Activated naive CD8-positive, alpha-beta T cell treated with anti-CD3 and anti-CD28 coated beads, Interleukin-2, amount 10 ng/mL, durations not matched to agents 7 days and 5 days (primary cell): ENCODE measurements around the gene CLTCL1. TPM values are rescaled to one million over a fixed set of nuclear protein-coding genes. Genes with fewer than 3 reads are reported as not detected.

Source experiments
- ATAC-seq: fragments of 150-1000 bp; cut with Tn5 transposase; one replicate; pipeline ENCODE4 v1.10.0; 2021; ENCODE audit warnings: low read depth, moderate library complexity
- POLR2A ChIA-PET: fragments of 350-600 bp; sonication (Branson Sonifier 250); formaldehyde crosslinking; loops from one replicate; lab custom pipeline; 2021; ENCODE audit warnings: antibody characterized with exemption; lab: Charles Lee
- DNase-seq: peaks from one replicate; pipeline ENCODE4 v3.0.0; 2021
- H3K27ac Mint-ChIP-seq: one replicate; pipeline ENCODE4 v1.8.0; 2022; ENCODE audit warnings: mild to moderate bottlenecking, mixed read lengths
- H3K27me3 Mint-ChIP-seq: one replicate; pipeline ENCODE4 v1.8.0; 2022; ENCODE audit warnings: mild to moderate bottlenecking, moderate library complexity, mixed read lengths
- H3K36me3 Mint-ChIP-seq: one replicate; pipeline ENCODE4 v1.8.0; 2021; ENCODE audit warnings: mild to moderate bottlenecking, mixed read lengths
- H3K4me1 Mint-ChIP-seq: one replicate; pipeline ENCODE4 v1.8.0; 2021; ENCODE audit warnings: mixed read lengths
- H3K4me3 Mint-ChIP-seq: one replicate; pipeline ENCODE4 v1.8.0; 2022; ENCODE audit warnings: mild to moderate bottlenecking, moderate library complexity, mixed read lengths
- H3K9me3 Mint-ChIP-seq: one replicate; pipeline ENCODE4 v1.8.0; 2021; ENCODE audit warnings: mixed read lengths
- total RNA-seq, 2 experiments: library from RNA; stranded (reverse); gene quantifications; one replicate each; pipeline ENCODE4 v1.2.3, GENCODE V29; 2021

Gene CLTCL1
- total RNA-seq, 2 experiments from 2014 or later: 0.62 to 1.3 TPM

DNA sequence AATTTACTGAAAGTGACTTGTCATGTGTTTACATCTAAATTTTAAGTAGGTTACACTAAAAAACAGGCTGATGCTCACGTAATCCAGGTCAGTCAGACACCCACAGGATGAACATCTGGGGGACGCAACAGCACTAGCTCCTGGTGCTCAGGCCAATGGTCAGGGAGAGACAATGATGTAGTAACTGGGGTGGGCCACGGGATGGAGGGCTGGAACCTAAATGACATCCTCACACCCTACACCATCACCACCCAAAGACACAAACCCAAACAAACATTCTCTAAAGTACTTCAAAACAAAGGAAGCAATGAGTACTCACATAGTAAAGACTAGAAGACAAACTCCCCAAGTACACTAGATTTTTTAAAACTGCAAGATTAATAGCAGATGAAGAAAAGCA, 59.5 kb downstream of the CLTCL1 start:
- Mint-ChIP-seq H3K27ac (no peak overlapping the region), H3K4me1 (no peaks in the 10 kb centered on the region), H3K27me3 (peaks cover 13% of the 10 kb centered on the region), H3K36me3 (no peaks in the 10 kb centered on the region), H3K9me3 (no peaks in the 10 kb centered on the region), H3K4me3 (no peak overlapping the region)
- POLR2A ChIA-PET: no interaction called here
- ATAC-seq (no peak), DNase-seq (no peak)

DNA sequence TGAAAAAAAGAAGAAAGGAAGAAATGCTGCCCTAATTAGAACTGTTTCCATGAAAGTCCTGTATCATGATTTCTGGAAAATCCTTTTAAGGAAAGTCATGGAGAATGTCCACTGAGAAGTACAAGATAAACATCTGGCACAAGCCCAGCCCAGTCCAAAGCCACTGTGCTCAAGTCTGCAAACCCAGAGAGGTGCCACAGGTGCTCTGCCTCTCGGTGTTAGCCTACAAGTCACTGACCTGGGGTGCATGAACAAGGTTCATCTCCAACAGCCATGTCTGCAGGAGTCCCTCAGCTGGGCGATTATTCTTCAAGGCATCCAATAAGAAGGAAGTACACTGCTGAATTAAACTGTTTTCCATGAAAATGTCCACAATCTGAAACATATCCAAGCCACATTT, 61.9 kb downstream of the CLTCL1 start:
- H3K27me3 Mint-ChIP-seq: peaks cover 12% of the 10 kb centered on the region
- no peaks in the 10 kb centered on the region for H3K9me3 Mint-ChIP-seq
- POLR2A ChIA-PET: no interaction called here
- H3K27ac Mint-ChIP-seq: no peak overlapping the region
- no peaks in the 10 kb centered on the region for H3K36me3 Mint-ChIP-seq
- DNase-seq: no peak
- no peaks in the 10 kb centered on the region for H3K4me1 Mint-ChIP-seq
- no peak overlapping the region for H3K4me3 Mint-ChIP-seq
- ATAC-seq: no peak

DNA sequence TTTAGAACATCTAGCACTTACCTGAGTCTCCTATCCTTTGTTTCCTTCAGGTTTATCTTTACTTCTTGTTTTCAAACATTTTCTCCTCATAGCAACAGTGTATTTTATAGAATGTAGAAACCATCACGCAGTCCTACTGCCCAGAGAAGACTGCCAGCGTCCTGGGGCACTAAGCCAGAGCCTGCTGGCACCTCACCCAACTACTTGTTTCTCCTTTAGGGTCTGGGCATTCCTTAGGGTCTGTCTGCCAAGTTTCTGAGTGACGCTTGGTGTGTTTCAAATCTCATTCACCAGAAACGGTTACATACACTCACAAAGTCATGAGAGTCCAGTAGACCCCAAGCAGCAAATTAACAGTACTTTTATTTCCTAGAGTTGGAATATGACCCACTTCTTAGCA, 63.3 kb downstream of the CLTCL1 start:
- no peak for ATAC-seq
- POLR2A ChIA-PET: no interaction called here

DNA sequence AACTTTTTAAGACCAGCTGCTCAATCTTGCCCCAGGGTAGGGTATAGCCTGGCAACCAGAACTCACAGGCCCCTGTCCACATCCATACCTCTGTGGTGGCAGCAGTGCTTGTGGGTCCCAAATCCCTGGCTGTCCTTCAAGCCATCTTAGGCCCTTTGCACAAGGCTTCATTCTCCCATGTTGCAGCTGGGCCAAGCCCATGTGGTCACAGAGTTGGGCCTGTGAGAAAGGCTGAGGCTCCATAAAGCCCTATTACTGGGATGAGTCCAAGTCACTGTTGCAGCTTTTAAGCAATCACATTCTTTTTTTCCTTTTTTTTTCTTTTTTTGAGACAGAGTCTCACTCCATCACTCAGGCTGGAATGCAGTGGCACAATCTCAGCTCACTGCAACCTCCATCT, 65.1 kb downstream of the CLTCL1 start:
- DNase-seq (no peak), ATAC-seq (no peak)
- H3K27me3 Mint-ChIP-seq: peaks cover 6% of the 10 kb centered on the region
- no peak overlapping the region for H3K4me3 Mint-ChIP-seq
- H3K27ac Mint-ChIP-seq: no peak overlapping the region
- POLR2A ChIA-PET: no interaction called here
- no peaks in the 10 kb centered on the region for H3K36me3 Mint-ChIP-seq
- H3K9me3 Mint-ChIP-seq: no peaks in the 10 kb centered on the region
- peaks cover 3% of the 10 kb centered on the region for H3K4me1 Mint-ChIP-seq

More for the DNA sequence above, 63.3 kb downstream of the CLTCL1 start:
- H3K4me3 Mint-ChIP-seq: no peak overlapping the region
- H3K9me3 Mint-ChIP-seq: no peaks in the 10 kb centered on the region
- peaks cover 8% of the 10 kb centered on the region for H3K27me3 Mint-ChIP-seq
- no peaks in the 10 kb centered on the region for H3K36me3 Mint-ChIP-seq
- DNase-seq: no peak
- H3K27ac Mint-ChIP-seq: no peak overlapping the region
- H3K4me1 Mint-ChIP-seq: peaks cover 1% of the 10 kb centered on the region

DNA sequence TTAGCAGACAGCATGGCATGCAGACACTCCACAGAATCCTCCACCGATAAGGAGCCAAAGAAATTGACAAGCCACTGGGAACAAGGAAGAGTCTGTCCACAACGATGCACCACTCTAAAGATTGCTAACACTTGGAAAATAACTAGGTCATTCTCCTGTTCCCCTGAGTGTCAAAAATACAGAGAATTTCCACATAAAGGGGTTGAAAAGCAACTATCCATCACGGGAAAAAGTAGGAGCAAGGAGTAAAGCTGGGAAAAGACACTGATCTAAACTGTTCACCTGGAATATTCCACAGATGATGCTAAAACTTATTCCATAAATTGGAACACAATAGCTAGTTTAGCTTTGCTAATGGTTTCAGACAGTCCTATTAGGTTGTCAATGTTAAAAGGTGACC, 66.0 kb downstream of the CLTCL1 start:
- DNase-seq: no peak
- no peak overlapping the region for H3K4me3 Mint-ChIP-seq
- H3K36me3 Mint-ChIP-seq: no peaks in the 10 kb centered on the region
- no peaks in the 10 kb centered on the region for H3K9me3 Mint-ChIP-seq
- ATAC-seq: no peak
- no peak overlapping the region for H3K27ac Mint-ChIP-seq
- H3K4me1 Mint-ChIP-seq: peaks cover 3% of the 10 kb centered on the region
- no peaks in the 10 kb centered on the region for H3K27me3 Mint-ChIP-seq
- POLR2A ChIA-PET: no interaction called here

DNA sequence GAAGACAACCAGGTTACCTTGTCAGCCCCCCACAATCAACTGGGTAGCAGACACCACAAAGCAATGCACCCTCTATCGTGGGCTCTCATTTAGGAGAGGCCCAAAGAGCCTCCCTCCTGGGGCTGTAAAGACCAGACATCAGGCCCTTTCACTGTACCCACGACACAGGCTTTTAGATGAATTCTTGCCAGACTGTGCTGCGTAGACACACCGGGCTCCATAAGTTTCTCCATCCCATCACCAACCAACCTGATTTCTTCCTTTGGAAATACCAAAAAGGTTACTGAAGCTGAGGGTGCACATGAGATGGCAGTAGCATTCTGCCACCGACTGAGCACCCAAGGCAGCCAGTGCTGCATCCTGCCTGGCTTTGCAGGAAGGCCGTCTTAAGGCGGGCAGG, 66.5 kb downstream of the CLTCL1 start:
- Mint-ChIP-seq H3K9me3 (no peaks in the 10 kb centered on the region), H3K36me3 (no peaks in the 10 kb centered on the region), H3K4me3 (no peak overlapping the region), H3K27ac (no peak overlapping the region), H3K27me3 (no peaks in the 10 kb centered on the region), H3K4me1 (peaks cover 3% of the 10 kb centered on the region)
- ATAC-seq (no peak), DNase-seq (no peak)
- POLR2A ChIA-PET: no interaction called here

DNA sequence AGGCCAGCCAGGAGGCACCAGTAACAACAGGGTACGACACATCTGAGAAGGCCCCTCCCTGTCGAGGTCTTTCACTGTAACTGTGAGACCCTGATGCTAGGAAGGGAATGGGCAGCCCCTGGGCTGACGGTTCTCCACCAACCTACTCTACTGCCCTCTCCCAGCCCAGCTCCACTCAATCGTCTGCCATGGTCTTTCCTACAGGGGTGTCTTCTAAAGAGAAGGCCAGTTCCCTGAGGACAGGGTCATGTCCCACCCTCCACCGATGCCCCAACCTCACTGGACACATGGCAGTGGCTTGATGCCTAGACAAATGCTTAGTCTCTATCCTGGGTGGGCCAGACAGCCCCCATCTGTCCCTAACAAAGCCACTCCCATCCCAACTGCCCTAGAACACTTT, 67.0 kb downstream of the CLTCL1 start:
- Mint-ChIP-seq H3K9me3 (no peaks in the 10 kb centered on the region), H3K27me3 (no peaks in the 10 kb centered on the region), H3K4me1 (peaks cover 3% of the 10 kb centered on the region), H3K4me3 (no peak overlapping the region), H3K27ac (no peak overlapping the region), H3K36me3 (no peaks in the 10 kb centered on the region)
- DNase-seq (no peak), ATAC-seq (no peak)
- POLR2A ChIA-PET: no interaction called here

DNA sequence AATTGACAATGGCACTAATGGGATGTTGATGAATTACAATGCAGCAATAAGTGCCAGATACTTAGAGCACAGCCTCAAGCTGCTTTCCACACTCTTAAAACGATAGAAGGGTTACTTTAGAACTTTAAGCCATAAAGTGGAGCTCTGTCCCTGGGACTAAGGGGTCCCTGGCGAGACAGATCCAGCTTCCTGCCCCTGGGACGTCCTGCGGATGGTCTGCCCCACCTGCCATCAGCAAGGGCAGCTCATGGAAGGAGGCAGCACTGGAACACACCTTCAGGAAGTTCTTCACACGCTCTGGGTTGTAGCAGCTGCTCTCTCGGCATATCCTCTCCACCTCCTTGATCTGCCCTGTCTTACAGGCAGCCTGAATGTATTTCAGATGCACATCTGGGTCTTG, 67.9 kb downstream of the CLTCL1 start:
- ATAC-seq (no peak), DNase-seq (no peak)
- POLR2A ChIA-PET: no interaction called here
- Mint-ChIP-seq H3K4me1 (peaks cover 3% of the 10 kb centered on the region), H3K27me3 (no peaks in the 10 kb centered on the region), H3K9me3 (no peaks in the 10 kb centered on the region), H3K36me3 (no peaks in the 10 kb centered on the region), H3K27ac (no peak overlapping the region), H3K4me3 (no peak overlapping the region)

DNA sequence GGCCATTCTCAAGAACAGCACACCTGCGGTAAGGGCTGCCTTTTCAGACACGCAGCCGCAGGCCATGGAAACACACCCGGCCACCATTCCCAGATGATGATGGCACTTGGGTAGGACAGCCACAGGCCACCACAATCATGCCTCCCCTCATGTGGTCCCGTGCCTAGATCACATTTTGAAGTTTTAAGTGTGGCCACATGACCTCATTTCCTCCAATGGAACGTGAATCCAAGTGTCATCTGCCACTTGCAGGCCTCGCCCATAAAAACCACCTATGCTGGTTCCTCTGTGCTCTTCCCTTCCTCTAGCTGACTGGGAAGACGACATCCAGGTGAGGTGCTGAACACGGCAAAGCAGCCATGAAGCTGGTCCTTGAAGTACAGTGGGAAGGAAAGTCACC, 68.4 kb downstream of the CLTCL1 start:
- ATAC-seq (no peak), DNase-seq (no peak)
- no peaks in the 10 kb centered on the region for H3K36me3 Mint-ChIP-seq
- no peak overlapping the region for H3K27ac Mint-ChIP-seq
- peaks cover 5% of the 10 kb centered on the region for H3K4me1 Mint-ChIP-seq
- H3K4me3 Mint-ChIP-seq: no peak overlapping the region
- no peaks in the 10 kb centered on the region for H3K9me3 Mint-ChIP-seq
- POLR2A ChIA-PET: no interaction called here
- no peaks in the 10 kb centered on the region for H3K27me3 Mint-ChIP-seq

DNA sequence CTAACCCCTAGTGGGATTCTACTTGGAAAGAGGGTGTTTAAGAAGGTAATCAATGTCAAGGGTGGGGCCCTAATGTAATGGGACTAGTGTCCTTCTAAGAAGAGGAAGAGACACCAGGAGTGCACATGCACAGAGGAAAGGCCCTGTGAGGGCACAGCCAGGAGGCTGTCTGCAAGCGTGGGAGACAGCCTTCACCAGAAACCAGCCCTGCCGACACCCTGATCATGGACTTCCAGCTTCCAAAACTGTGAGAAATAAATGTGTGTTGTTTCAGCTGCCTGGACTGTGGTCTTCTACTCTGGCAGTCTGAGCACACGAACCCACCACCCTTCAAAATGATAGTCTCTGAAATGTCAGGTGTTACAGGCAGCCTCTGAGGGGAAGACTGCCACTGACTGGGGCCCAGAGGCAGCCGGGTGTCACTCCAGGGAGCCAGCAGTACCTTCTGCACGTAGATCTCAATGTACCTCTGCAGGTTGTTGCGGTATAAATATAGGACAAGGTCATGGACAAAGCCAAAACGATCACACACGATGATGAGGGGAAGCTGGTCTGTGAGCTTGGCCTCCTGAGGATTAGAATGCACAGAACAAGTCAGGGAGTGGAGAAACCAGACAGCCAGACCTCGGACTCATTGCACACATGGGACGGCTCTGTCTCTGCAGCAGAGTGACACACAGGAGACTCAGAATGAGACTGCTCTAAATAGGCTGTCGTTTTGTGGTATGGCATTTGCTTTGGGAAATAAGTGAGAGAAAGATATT, 69.1 kb downstream of the CLTCL1 start:
- POLR2A ChIA-PET: no interaction called here
- no peak overlapping the region for H3K4me3 Mint-ChIP-seq
- ATAC-seq: no peak
- DNase-seq: no peak
- H3K27me3 Mint-ChIP-seq: no peaks in the 10 kb centered on the region
- H3K9me3 Mint-ChIP-seq: no peaks in the 10 kb centered on the region
- H3K27ac Mint-ChIP-seq: no peak overlapping the region
- peaks cover 8% of the 10 kb centered on the region for H3K4me1 Mint-ChIP-seq
- H3K36me3 Mint-ChIP-seq: no peaks in the 10 kb centered on the region

DNA sequence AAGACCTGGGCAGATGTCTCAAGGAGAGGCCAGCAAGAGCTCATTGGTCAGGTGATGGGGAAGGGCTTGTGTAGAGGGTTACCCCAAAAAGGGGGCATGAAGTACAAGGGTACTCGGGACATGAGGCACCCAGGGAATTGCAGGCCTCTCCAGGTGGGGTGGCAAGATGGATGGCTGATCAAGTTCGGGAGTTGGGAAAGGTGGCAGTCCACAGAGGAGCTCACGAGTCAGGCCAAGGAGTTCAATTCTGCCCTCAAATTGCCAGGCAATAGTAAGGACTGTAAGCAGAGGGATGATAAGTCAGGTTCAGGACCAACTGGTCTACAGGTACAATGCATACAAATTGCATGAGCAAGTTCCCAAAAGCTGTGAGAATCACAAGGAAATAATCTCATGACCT, 70.7 kb downstream of the CLTCL1 start:
- POLR2A ChIA-PET: no interaction called here
- H3K9me3 Mint-ChIP-seq: no peaks in the 10 kb centered on the region
- no peak for ATAC-seq

DNA sequence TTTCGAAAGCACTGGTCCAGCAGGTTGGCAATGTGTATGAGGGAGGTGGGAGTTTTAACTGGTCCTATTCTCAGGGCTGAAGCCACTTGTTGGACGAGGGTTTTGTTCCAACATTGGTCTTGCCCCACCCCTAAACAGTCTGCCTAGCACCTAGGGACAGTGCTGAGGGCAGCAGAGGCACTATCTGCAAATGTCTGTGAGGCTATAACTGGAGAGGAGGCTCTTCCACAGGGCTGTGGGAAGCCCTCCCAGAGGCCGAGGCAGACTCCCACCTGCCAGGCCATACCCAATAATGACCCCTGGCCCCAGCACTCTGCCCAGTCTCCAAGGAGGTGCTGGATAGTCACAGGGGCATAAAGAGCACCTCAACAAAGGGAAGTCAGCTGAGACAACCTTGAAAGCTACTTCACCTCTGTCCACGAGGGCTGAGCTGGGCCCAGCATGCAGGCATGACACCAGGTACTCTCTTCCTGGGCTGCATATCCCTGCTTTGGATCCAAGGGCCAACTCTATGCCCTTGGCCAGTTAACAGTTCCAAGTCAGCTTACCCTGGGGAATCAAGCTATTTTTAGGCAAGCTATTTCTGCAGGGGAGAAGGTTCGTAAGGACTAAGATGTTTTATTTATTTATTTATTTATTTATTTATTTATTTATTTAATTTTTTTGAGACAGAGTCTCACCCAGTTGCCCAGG, 72.8 kb downstream of the CLTCL1 start:
- POLR2A ChIA-PET: interaction anchor here (0.6 to 2.0 kb wide), 2 partner anchors 216 to 261 kb away, joined by 4 to 6 read pairs; partner anchors contain the start of genes CDC45 and UFD1

More for the DNA sequence above, 70.7 kb downstream of the CLTCL1 start:
- no peak overlapping the region for H3K4me3 Mint-ChIP-seq
- no peaks in the 10 kb centered on the region for H3K36me3 Mint-ChIP-seq
- DNase-seq: no peak
- peaks cover 8% of the 10 kb centered on the region for H3K4me1 Mint-ChIP-seq
- H3K27ac Mint-ChIP-seq: no peak overlapping the region
- no peaks in the 10 kb centered on the region for H3K27me3 Mint-ChIP-seq

DNA sequence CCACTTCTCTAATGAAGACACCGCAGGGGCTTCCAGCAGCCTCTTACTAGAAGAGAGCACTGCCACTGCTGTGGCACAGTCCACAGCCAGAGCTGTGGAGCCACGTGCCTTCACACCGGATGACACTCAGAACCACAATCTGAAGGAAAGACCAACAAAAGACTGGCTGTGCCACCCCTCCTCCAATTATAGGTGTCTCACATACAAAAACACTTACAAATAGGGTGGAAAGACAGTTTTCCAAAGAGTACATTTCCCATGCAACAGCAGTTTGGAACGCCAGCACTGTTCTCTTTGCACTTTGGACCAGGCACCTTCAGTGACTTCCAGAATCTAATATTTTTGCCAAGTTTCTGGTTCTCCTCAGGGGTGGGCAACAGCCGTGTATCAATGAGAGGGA, 74.9 kb downstream of the CLTCL1 start:
- Mint-ChIP-seq H3K4me1 (peaks cover 6% of the 10 kb centered on the region), H3K9me3 (no peaks in the 10 kb centered on the region), H3K27me3 (peaks cover 16% of the 10 kb centered on the region), H3K36me3 (no peaks in the 10 kb centered on the region), H3K4me3 (no peak overlapping the region), H3K27ac (no peak overlapping the region)
- ATAC-seq: no peak
- POLR2A ChIA-PET: no interaction called here
- no peak for DNase-seq

More for the DNA sequence above, 72.8 kb downstream of the CLTCL1 start:
- Mint-ChIP-seq H3K27me3 (peaks cover 3% of the 10 kb centered on the region), H3K4me1 (peaks cover 8% of the 10 kb centered on the region), H3K27ac (no peak overlapping the region), H3K9me3 (no peaks in the 10 kb centered on the region), H3K4me3 (no peak overlapping the region), H3K36me3 (no peaks in the 10 kb centered on the region)
- ATAC-seq (no peak), DNase-seq (no peak)

DNA sequence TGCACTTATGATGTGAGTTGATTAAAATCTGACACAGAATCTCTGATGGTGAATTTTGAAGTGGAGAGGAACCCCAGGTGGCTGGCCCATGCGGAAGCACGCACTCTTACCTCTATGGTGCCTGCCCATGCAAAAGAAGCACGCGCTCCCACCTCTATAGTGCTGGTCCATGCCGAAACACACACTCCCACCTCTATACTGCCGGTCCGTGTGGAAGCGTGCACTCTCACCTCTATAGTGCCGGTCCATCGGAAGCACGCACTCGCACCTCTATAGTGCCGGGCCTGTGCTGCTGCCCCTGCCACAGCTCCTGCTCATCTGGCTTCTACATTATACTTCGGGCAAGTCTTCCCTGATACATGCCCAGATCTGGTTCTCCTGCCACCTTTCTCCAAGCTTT, 76.2 kb downstream of the CLTCL1 start:
- DNase-seq (no peak), ATAC-seq (no peak)
- POLR2A ChIA-PET: no interaction called here
- Mint-ChIP-seq H3K27ac (no peak overlapping the region), H3K9me3 (no peaks in the 10 kb centered on the region), H3K36me3 (no peaks in the 10 kb centered on the region), H3K27me3 (peaks cover 23% of the 10 kb centered on the region), H3K4me3 (no peak overlapping the region), H3K4me1 (peaks cover 6% of the 10 kb centered on the region)
